NT2/D1 (cell line): ENCODE results near the gene FAM53B.

Experiments
- YY1 ChIP-seq: IDR thresholded peaks from 2 replicates; pipeline ENCODE4 v1.6.1; 2011; ENCODE audit not compliant: insufficient read length, insufficient read depth
- ZNF274 ChIP-seq: IDR thresholded peaks from 2 replicates; pipeline ENCODE4 v1.6.1; 2011; ENCODE audit warnings: mild to moderate bottlenecking, low read depth, low read length

DNA sequence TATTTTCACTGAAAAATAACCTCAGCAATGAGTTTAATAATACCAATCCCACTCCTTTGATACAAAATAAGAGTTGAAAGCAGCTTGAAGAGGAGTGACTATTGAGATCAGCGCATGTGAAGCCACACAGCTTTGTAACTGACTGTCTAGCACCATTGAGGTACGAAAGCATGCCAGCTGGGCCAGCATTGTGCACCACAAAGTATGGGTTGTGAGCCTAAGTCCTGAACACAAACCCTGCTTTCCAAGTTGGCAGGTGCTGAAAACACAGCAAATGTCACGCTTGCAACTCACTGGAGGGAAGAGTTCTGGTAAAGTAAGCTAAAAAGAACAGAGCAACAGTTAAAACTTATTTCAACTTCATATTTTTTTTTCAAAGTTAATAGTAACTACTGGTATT is 4.0 kb upstream of the FAM53B start:
- TF ChIP-seq ZNF274 (no peak), YY1 (no peak)
